ENCODE measurements around the gene NFYA.
A peak's percentile ranks its signal among the peaks of the same experiment; 100 is the strongest.
"Not testable (repeated sequence)": the region's sequence is repeated elsewhere in the genome, so short reads cannot be mapped to it uniquely, and the experiment has no call there.

Gene NFYA

GRCh38 chr6:41073968-41074691 is 1.4 kb downstream of the NFYA start:
- peak; percentile 76 for DNase-seq

- DNase-seq, result peak; percentile 71
Observed at GRCh38 chr6:41074692-41075436, 2.1 kb downstream of the NFYA start.

GRCh38 chr6:41075651-41076626 is 3.2 kb downstream of the NFYA start:
- DNase-seq, result peak; percentile 42

GRCh38 chr6:41077536-41077935 is 4.8 kb downstream of the NFYA start:
- DNase-seq, result no peak

GRCh38 chr6:41078101-41078500 is 5.3 kb downstream of the NFYA start:
- DNase-seq, result no peak

GRCh38 chr6:41079080-41079479 is 6.3 kb downstream of the NFYA start:
- no peak for DNase-seq

GRCh38 chr6:41080621-41081020 is 7.8 kb downstream of the NFYA start:
- no peak for DNase-seq

- no peak for DNase-seq
Observed at GRCh38 chr6:41083072-41083471, 10.3 kb downstream of the NFYA start.

- no peak for DNase-seq
Observed at GRCh38 chr6:41085182-41085581, 12.4 kb downstream of the NFYA start.

GRCh38 chr6:41088451-41088850 is 15.7 kb downstream of the NFYA start:
- DNase-seq, result no peak

- no peak for DNase-seq
Observed at GRCh38 chr6:41090841-41091761, 18.3 kb downstream of the NFYA start.

GRCh38 chr6:41092421-41093140 is 19.8 kb downstream of the NFYA start:
- peak; percentile 58 for DNase-seq

- no peak for DNase-seq
Observed at GRCh38 chr6:41093729-41094128, 21.0 kb downstream of the NFYA start.

GRCh38 chr6:41097467-41098090 is 24.8 kb downstream of the NFYA start:
- no peak for DNase-seq

GRCh38 chr6:41098366-41098765 is 25.6 kb downstream of the NFYA start:
- DNase-seq, result no peak

- DNase-seq, result no peak
Observed at GRCh38 chr6:41100871-41101287, 28.1 kb downstream of the NFYA start.

GRCh38 chr6:41103847-41104246 is 31.1 kb downstream of the NFYA start:
- DNase-seq, result no peak

- no peak for DNase-seq
Observed at GRCh38 chr6:41111017-41111416, 38.2 kb downstream of the NFYA start.

- not testable (repeated sequence) for DNase-seq
Observed at GRCh38 chr6:41115027-41115426, 42.3 kb downstream of the NFYA start.

- DNase-seq, result no peak
Observed at GRCh38 chr6:41119508-41119907, 46.7 kb downstream of the NFYA start.

- no peak for DNase-seq
Observed at GRCh38 chr6:41120058-41120457, 47.3 kb downstream of the NFYA start.
